NCI-H748 (cell line): Measurements from ENCODE around the gene RHOV.
"Not testable (repeated sequence)": the region's sequence is repeated elsewhere in the genome, so short reads cannot be mapped to it uniquely, and the experiment has no call there.

ENCODE experiments used
- DNase-seq: peaks from one replicate; lab custom pipeline; 2025; ENCODE audit not compliant: unreplicated experiment; lab: John Stamatoyannopoulos, UW

Gene RHOV

GRCh38 chr15:40875991-40876730 lies 2.1 kb upstream of the RHOV start:
- no peak for DNase-seq

- no peak for DNase-seq
These were observed 992 bp downstream of the RHOV start for GRCh38 chr15:40872791-40873693.

- DNase-seq: no peak
These were observed 2.1 kb downstream of the RHOV start for GRCh38 chr15:40871749-40872617.

- no peak for DNase-seq
These were observed 3.3 kb downstream of the RHOV start for GRCh38 chr15:40870716-40871115.

- no peak for DNase-seq
These were observed 4.3 kb downstream of the RHOV start for GRCh38 chr15:40869686-40870085.

- no peak for DNase-seq
These were observed 6.8 kb downstream of the RHOV start for GRCh38 chr15:40867199-40867598.

GRCh38 chr15:40863660-40864270 lies 10.3 kb downstream of the RHOV start:
- DNase-seq: no peak

- DNase-seq: not testable (repeated sequence)
These were observed 12.9 kb downstream of the RHOV start for GRCh38 chr15:40861147-40861546.

- peak; percentile 66 for DNase-seq
These were observed 14.7 kb downstream of the RHOV start for GRCh38 chr15:40859206-40859851.

- no peak for DNase-seq
These were observed 15.3 kb downstream of the RHOV start for GRCh38 chr15:40858706-40859105.

GRCh38 chr15:40857601-40858341 lies 16.3 kb downstream of the RHOV start:
- peak; percentile 56 for DNase-seq

GRCh38 chr15:40856746-40857145 lies 17.3 kb downstream of the RHOV start:
- no peak for DNase-seq

- DNase-seq: no peak
These were observed 18.3 kb downstream of the RHOV start for GRCh38 chr15:40855706-40856234.

GRCh38 chr15:40854161-40854560 lies 19.9 kb downstream of the RHOV start:
- DNase-seq: no peak

GRCh38 chr15:40853241-40853890 lies 20.7 kb downstream of the RHOV start:
- no peak for DNase-seq

GRCh38 chr15:40852529-40852928 lies 21.5 kb downstream of the RHOV start:
- peak; percentile 67 for DNase-seq

GRCh38 chr15:40850576-40851112 lies 23.4 kb downstream of the RHOV start:
- DNase-seq: no peak

- peak; percentile 79 for DNase-seq
These were observed 26.6 kb downstream of the RHOV start for GRCh38 chr15:40847223-40847961.
